ENCODE data around the gene ADAMTS2. TPM values are rescaled to one million over a fixed set of nuclear protein-coding genes. Genes with fewer than 3 reads are reported as not detected.

Gene ADAMTS2
- total RNA-seq, 1 donor from 2014 or later: 0.29 TPM

DNA sequence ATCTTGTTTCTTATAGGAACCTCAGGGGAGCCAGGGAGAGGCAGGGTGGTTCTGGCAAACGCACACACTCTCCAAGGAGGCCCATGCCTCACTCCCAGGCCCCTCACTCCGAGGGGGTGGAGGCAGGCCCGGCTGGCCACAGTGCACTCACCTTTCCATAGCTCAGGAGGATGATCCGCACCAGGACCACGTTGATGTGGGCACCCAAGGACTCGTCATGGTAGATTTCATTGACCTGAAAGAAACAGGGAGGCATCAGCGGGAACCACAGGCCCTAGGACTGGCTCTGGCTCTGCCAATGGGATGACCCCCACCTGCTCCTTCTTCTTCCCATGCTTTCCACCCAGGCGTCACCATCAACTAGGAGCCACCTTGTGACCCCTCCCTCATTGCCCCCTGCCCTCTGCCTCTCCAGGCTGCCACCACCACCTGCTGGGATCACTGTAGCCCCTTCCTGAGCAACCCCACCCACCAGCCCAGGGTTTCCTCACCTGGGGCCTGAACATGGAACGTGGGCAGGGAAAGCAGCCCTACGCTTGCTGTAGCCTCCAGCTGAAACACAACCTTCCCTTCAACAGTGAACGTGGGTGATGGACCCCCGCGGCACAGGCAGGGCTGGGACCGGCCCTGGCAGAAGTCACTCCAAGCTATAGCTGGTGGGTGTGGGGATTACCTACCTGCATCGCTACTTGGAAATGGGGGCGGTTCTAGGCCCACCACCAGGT lies 164.2 kb downstream of the ADAMTS2 start:
- DNase-seq (ENCODE audit: low read depth): no peak
- TF ChIP-seq, protein P1, sequence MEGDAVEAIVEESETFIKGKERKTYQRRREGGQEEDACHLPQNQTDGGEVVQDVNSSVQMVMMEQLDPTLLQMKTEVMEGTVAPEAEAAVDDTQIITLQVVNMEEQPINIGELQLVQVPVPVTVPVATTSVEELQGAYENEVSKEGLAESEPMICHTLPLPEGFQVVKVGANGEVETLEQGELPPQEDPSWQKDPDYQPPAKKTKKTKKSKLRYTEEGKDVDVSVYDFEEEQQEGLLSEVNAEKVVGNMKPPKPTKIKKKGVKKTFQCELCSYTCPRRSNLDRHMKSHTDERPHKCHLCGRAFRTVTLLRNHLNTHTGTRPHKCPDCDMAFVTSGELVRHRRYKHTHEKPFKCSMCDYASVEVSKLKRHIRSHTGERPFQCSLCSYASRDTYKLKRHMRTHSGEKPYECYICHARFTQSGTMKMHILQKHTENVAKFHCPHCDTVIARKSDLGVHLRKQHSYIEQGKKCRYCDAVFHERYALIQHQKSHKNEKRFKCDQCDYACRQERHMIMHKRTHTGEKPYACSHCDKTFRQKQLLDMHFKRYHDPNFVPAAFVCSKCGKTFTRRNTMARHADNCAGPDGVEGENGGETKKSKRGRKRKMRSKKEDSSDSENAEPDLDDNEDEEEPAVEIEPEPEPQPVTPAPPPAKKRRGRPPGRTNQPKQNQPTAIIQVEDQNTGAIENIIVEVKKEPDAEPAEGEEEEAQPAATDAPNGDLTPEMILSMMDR (conservative IDR thresholded peaks at IDR 0.05; ENCODE audit: low read depth, low read length): no peak
- no peak overlapping the region for H3K4me3 ChIP-seq (ENCODE audit: low read depth, low read length)

DNA sequence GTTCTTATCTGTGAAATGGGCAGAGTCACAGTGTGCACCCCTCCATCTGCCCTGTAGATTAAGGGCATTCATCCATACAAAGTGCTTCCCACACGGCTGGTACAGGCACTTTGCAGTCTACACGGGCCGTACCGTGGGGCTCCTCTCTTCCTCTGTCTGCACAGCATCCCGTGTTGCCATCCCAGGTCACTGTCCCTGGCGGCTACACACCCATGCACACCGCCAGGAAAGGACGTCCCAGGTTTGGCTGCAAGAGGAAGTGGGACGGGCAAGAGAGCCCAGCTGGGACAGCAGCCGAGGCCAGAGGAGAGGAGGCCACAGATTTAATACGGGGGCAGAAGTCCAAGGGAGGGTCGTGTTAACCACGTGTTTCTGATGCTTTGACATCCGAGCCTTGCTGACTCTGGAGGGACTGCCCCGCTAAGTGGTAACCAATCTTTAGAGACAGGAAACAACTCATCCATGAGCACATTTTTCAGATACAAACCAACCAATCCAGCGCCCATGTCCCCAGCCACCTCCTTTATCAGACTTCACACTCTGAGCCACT lies 165.1 kb downstream of the ADAMTS2 start:
- no peak overlapping the region for H3K4me3 ChIP-seq (ENCODE audit: low read depth, low read length)
- no peak for DNase-seq (ENCODE audit: low read depth)
- TF ChIP-seq, protein P1 (conservative IDR thresholded peaks at IDR 0.05; ENCODE audit: low read depth, low read length): no peak

DNA sequence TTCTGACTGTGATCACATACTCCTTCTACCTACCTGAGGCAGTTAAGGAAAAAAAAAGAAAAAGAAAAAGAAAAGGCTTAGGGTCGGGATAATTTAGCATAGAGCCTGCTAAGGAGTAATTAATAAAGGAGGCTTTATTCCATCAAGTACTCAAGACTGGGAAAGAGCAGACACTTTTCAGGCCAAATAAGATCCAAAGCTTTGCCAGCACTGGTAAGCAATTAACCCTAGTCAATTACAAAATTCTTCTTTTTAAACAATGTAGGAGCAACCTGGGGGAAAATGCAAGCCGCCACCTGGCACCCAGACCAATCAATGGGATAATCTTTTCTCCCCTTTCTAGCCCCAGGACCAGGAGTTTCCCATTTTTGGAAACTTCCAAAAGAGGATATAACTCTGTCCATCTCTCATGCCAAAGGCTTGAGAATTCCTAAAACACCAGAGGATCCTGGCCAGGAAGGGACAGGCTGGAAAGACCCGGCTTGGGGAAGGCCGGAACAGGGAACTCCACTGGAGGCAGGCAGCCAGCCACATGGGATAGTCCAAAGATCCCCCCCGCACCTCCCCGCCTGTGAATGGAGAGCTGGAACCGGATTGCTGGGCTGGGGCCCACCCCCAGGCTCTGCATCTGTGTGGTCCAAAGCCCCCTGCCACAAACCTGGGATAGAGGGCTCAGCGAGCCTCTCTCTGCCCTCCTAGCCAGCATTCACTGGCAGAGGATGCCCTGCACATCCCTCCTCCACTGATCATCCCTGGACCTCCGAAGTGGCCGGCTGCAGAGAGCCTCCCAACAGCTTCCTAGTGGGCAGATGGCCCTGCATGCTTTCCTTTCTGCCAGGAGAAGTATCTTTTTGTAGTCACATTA lies 167.3 kb downstream of the ADAMTS2 start:
- TF ChIP-seq, protein P1 (conservative IDR thresholded peaks at IDR 0.05; ENCODE audit: low read depth, low read length): no peak
- DNase-seq (ENCODE audit: low read depth): no peak
- no peak overlapping the region for H3K4me3 ChIP-seq (ENCODE audit: low read depth, low read length)

DNA sequence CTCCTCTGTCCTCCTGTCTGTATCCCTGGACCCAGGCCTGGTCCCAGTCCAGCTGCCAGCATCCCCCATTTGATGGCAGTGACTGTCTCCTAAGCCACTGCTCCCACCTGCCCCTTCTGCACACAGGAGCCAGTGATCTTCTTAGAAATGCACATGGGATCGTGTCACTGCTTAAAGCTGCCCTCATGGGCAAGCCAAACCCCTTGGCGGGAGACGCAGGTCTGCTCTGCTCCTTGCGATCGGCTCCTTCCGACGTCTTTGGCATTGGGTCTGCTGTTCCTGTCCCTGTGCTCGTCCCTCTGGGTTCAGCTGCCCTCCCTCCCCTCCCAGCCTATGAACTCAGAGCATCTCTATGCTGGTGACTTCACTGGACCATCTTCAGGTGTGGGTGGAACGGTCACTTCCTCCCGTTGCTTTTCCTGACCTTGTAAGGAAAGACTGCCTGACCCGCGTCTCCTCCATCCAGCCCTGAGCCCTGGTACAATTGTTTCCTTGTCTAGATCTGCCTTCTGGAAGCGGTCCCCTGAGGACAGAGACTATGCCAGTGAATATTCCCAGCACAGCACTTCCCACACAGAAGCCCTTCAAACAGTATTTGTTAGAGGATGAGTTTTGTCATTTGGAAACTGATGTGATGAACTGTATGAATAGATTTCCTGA lies 168.6 kb downstream of the ADAMTS2 start:
- TF ChIP-seq, protein P1 (conservative IDR thresholded peaks at IDR 0.05; ENCODE audit: low read depth, low read length): no peak
- no peak overlapping the region for H3K4me3 ChIP-seq (ENCODE audit: low read depth, low read length)

DNA sequence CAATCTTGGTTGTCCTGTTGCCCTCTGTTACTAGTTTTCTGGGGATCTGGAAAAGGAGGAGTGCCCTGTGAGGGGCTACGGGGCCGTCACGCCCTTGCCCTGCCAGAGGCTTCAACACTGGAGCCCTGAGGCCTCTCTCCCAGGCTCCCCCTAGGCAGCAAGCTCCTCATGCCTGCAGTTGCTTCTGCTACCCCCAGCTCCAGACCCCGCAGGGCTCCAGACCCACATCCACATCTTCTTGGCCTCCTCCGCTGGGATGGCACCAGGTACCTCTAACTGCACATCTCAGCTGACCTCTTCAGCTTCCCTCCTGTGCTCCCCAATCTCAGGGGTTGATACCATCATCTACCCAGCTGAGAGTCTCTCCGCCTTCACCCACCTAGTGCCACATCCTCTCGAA lies 169.1 kb downstream of the ADAMTS2 start:
- DNase-seq (ENCODE audit: low read depth): no peak
- no peak overlapping the region for H3K4me3 ChIP-seq (ENCODE audit: low read depth, low read length)
- TF ChIP-seq, protein P1 (conservative IDR thresholded peaks at IDR 0.05; ENCODE audit: low read depth, low read length): no peak

More for the DNA sequence above, 168.6 kb downstream of the ADAMTS2 start:
- DNase-seq (ENCODE audit: low read depth): no peak

DNA sequence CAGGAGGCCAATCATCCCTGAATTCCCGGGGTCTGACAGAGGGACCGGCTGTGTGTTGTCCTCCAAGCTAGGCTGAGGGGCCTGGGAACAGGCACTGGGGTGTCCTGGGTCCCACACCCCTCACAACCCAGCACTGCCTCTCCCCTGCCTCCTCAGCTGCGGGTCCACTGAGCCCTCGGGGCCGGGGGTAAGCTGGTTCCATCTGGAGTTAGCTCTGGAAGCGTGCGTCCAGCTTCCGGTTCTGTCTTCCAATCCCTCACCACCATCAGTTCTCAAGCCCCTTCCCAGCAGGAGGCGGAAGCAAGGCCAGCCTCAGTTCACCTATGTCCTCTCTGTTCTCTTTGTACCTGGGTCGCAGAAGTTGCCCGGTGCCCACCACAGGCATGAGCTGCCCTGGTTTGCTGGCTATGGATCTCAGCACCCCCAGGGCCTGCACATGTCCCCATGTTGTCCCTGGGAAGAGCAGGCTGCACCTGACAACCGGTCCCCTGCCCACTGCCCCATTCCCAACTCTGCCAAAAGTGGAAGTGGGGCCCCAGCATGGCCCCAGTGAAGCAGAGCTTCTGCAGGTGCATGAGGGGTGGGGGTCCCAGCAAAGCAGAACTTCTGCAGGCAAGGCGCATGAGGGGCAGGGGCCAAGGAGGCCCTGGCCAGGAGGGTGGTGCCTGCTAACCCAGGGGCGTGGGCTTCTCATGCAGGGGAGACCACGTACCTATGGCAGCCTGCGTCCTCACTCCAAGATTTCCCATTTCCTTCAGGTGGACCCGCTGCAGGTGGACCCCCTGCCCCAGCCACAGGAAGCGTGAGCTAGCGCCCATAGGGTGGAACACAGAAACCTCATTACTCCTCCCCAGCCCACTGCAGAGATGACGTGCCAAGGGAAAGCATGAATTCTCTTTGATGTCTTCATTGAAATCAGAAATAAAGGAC lies 173.2 kb downstream of the ADAMTS2 start:
- H3K4me3 ChIP-seq (ENCODE audit: low read depth, low read length): no peak overlapping the region
- TF ChIP-seq, protein P1 (conservative IDR thresholded peaks at IDR 0.05; ENCODE audit: low read depth, low read length): no peak
- DNase-seq (ENCODE audit: low read depth): no peak

Measured in epithelial cell of proximal tubule (primary cell).